Measurements from ENCODE around the gene CBR3. TPM values are rescaled to one million over a fixed set of nuclear protein-coding genes. Genes with fewer than 3 reads are reported as not detected.

Gene CBR3
- total RNA-seq, 1 donor from 2014 or later, result 1.6 TPM

DNA sequence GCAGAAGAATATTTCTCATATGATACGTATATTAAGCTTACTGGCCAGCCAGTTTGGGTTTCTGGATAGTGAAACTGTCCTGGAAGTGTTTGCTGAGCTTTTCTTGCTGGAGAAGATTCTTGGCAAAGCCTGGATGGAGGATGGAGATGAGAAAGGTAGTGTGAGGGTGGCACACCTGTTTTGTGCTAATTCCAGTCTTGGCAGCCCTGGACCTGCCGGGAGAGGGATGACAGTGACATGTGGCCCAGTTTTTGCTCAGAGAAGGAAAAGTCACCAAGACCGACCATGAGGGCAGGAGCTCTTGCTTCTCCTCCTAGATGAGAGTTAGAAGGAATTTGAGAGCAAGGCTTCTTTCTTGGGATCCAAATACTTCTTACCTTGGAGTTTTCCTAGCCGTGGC, 55.9 kb downstream of the CBR3 start:
- Histone ChIP-seq H3K36me3 (ENCODE audit: control insufficient read depth in 3 of 3, insufficient read depth in 3 of 3, low read length in 3 of 3) (no peaks in the 10 kb centered on the region), H3K9me3 (ENCODE audit: control insufficient read depth in 3 of 3, low read length in 3 of 3) (no peaks in the 10 kb centered on the region), H3K9ac (ENCODE audit: low read depth in 1 of 3, low read length in 3 of 3) (no peak overlapping the region), H3K4me1 (ENCODE audit: control insufficient read depth in 3 of 3, insufficient read depth in 3 of 3, low read length in 3 of 3) (peaks cover 10 to 30% (median 23%) of the 10 kb centered on the region in 3 donors), H3K27ac (ENCODE audit: low read depth, low read length) (no peak overlapping the region), H3K4me3 (ENCODE audit: low read length in 3 of 3) (no peak overlapping the region), H3K27me3 (ENCODE audit: control insufficient read depth in 3 of 3, insufficient read depth in 3 of 3, low read length in 3 of 3) (no peaks in the 10 kb centered on the region)

DNA sequence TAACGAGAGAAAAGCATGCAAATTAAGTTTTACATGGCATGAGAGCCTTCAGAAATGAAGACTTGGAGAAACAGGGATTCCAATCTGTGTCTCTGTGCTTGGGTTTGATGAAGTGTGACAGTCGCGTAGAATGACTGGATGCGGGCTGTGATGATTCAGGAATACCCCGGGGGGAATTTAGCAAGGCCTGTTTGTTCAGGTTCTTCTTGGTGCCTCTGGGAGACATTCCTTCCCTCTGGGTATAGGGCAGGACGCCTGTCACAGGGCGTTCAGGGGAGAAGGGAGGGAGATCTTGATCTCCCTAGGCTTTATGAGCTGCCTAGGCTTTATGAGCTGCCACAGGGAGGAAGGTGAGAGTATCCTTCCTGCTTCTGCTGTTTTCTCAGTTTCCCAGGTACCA, 58.3 kb downstream of the CBR3 start:
- no peaks in the 10 kb centered on the region for H3K9me3 ChIP-seq (ENCODE audit: control insufficient read depth in 3 of 3, low read length in 3 of 3)
- peaks cover 9 to 15% (median 9%) of the 10 kb centered on the region in 3 donors for H3K4me1 ChIP-seq (ENCODE audit: control insufficient read depth in 3 of 3, insufficient read depth in 3 of 3, low read length in 3 of 3)
- H3K27ac ChIP-seq (ENCODE audit: low read depth, low read length), result no peak overlapping the region
- H3K4me3 ChIP-seq (ENCODE audit: low read length in 3 of 3), result no peak overlapping the region
- no peaks in the 10 kb centered on the region for H3K36me3 ChIP-seq (ENCODE audit: control insufficient read depth in 3 of 3, insufficient read depth in 3 of 3, low read length in 3 of 3)
- no peak overlapping the region for H3K9ac ChIP-seq (ENCODE audit: low read depth in 1 of 3, low read length in 3 of 3)
- no peaks in the 10 kb centered on the region for H3K27me3 ChIP-seq (ENCODE audit: control insufficient read depth in 3 of 3, insufficient read depth in 3 of 3, low read length in 3 of 3)

- H3K4me1 ChIP-seq (ENCODE audit: control insufficient read depth in 3 of 3, insufficient read depth in 3 of 3, low read length in 3 of 3), result peaks cover under 1 to 6% (median 2%) of the 10 kb centered on the region in 3 donors
- no peak overlapping the region for H3K9ac ChIP-seq (ENCODE audit: low read depth in 1 of 3, low read length in 3 of 3)
- no peaks in the 10 kb centered on the region for H3K27me3 ChIP-seq (ENCODE audit: control insufficient read depth in 3 of 3, insufficient read depth in 3 of 3, low read length in 3 of 3)
- no peak overlapping the region for H3K4me3 ChIP-seq (ENCODE audit: low read length in 3 of 3)
- no peaks in the 10 kb centered on the region for H3K36me3 ChIP-seq (ENCODE audit: control insufficient read depth in 3 of 3, insufficient read depth in 3 of 3, low read length in 3 of 3)
- H3K27ac ChIP-seq (ENCODE audit: low read depth, low read length), result no peak overlapping the region
- no peaks in the 10 kb centered on the region for H3K9me3 ChIP-seq (ENCODE audit: control insufficient read depth in 3 of 3, low read length in 3 of 3)
Observed at GRCh38 chr21:36194024-36194423, 59.1 kb downstream of the CBR3 start.

DNA sequence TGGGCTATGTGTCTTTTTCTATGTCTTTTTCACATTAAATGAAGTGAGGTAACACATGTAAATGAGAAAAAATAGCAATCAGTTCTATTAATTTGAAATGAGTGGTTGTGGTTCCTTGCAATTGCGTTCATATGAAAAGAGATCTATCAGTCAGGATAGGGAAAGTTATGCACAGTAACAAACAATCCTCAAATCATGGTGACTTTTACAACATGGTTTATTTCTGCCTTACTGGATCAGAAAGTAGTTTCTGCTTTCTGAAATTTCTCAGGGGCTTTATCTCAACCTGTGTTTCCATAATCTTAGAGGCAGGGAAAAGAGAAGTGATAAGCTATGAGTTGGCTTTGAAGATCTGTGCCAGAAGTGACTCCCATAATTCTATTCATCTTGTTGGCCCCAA, 60.7 kb downstream of the CBR3 start:
- no peak overlapping the region for H3K4me3 ChIP-seq (ENCODE audit: low read length in 3 of 3)
- H3K4me1 ChIP-seq (ENCODE audit: control insufficient read depth in 3 of 3, insufficient read depth in 3 of 3, low read length in 3 of 3), result peaks cover 0 to 6% (median 0%) of the 10 kb centered on the region in 3 donors
- H3K27me3 ChIP-seq (ENCODE audit: control insufficient read depth in 3 of 3, insufficient read depth in 3 of 3, low read length in 3 of 3), result no peaks in the 10 kb centered on the region
- H3K9me3 ChIP-seq (ENCODE audit: control insufficient read depth in 3 of 3, low read length in 3 of 3), result no peaks in the 10 kb centered on the region
- no peak overlapping the region for H3K27ac ChIP-seq (ENCODE audit: low read depth, low read length)
- no peak overlapping the region for H3K9ac ChIP-seq (ENCODE audit: low read depth in 1 of 3, low read length in 3 of 3)
- peaks cover 0 to 2% (median 0%) of the 10 kb centered on the region in 3 donors for H3K36me3 ChIP-seq (ENCODE audit: control insufficient read depth in 3 of 3, insufficient read depth in 3 of 3, low read length in 3 of 3)

Other genes with a start within 250 kb of the CBR3 start
- gene SETD4, start 74.6 kb upstream of the CBR3 start, total RNA-seq, result 14.1 TPM
- 21.4 TPM for gene CBR1, start 65.1 kb upstream of the CBR3 start, total RNA-seq
- gene DOP1B, start 21.7 kb downstream of the CBR3 start, total RNA-seq, result 6.8 TPM
- gene MORC3, start 185.1 kb downstream of the CBR3 start, total RNA-seq, result 104 TPM